ENCODE measurements around the gene FRG2C.
"Not testable (repeated sequence)": the region's sequence is repeated elsewhere in the genome, so short reads cannot be mapped to it uniquely, and the experiment has no call there.

FRG2C gene

DNA sequence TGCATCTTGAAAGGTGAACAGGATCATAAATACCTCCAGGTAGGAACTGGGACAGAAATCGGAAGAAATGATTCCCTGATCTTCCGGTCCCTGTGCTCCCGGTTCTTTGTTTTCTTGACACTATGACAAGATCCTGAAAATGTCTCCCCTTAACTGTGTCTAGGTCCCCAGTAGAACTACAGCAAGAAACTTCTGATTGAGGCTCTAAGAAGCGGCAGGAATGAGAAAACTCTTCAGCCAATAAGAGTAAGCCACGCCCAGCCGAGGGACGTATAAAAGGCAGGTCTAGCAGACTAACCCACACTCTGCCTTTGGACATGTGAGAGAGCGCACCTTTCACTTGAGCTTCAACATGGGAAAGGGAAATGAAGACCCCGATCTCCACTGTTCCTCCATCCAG lies at the start of gene FRG2C:
Gene FRG2C (plus strand): TSS at position 301 of the 400 bp plus-strand sequence. CDS start 52 bp downstream, at position 353.
- not testable (repeated sequence) for DNase-seq (ENCODE audit: low read depth); H3K4me3 ChIP-seq (ENCODE audit: low read length)

DNA sequence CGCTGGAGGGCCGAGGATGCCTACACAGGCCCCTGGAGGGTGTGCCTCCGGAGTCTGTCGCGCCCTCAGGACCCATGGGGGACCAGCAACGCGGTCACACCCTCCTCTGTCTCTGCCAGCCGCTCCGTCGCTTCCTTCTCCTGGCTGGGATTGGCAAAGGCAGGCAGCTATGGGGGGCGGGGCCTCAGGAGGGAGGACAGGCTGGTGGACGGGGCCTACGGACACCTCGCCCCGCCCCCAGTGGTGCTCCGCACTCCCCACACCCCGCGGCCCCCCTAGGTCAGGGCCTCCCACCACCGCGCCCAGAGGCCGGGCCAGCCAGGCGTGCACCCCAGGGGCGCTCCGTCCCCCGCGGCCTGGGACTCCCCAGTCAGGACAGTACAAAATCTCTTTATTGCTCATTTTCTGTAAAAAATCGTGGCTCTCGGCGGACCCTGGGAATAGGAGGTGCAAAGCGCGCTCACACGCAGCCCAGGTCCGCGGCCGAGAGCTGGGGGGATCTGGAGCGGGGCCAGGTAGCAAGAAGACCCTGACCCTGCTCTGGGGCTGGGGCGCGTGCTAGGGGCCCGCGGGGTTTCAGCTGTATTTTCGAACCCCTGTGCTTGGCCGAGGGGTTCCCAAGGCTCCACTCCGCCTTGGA lies 45.3 kb upstream of the FRG2C start:
- DNase-seq (ENCODE audit: low read depth): not testable (repeated sequence)
- H3K4me3 ChIP-seq (ENCODE audit: low read length): peak overlapping the region; percentile 41

DNA sequence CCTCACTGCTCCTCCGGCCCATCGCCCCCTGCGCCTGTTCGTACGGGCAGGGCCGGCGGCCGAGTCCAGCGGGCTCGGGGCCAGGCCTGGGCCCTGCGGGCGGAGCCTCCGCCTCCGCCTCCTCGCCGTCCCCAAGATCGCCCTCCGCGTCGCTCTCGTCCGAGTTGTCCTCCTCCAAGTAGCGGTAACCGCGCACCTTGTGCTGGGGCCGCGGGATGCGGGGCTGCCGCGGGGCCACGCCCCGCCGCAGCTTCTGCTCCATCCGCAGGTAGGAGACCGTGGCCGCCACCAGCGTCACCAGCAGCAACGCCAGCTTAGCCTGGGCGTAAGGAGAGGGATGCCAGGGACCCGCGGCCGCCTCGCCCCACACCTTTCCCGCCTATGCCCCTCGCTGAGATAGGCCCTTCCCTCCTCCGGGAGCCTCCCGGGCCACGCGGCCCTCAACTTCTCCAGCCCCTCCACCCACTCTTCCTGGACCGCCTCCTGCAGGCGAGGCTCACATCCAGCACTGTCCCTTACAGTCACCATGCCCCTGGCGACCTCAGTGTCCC lies 44.6 kb upstream of the FRG2C start:
- TF ChIP-seq, protein P1, sequence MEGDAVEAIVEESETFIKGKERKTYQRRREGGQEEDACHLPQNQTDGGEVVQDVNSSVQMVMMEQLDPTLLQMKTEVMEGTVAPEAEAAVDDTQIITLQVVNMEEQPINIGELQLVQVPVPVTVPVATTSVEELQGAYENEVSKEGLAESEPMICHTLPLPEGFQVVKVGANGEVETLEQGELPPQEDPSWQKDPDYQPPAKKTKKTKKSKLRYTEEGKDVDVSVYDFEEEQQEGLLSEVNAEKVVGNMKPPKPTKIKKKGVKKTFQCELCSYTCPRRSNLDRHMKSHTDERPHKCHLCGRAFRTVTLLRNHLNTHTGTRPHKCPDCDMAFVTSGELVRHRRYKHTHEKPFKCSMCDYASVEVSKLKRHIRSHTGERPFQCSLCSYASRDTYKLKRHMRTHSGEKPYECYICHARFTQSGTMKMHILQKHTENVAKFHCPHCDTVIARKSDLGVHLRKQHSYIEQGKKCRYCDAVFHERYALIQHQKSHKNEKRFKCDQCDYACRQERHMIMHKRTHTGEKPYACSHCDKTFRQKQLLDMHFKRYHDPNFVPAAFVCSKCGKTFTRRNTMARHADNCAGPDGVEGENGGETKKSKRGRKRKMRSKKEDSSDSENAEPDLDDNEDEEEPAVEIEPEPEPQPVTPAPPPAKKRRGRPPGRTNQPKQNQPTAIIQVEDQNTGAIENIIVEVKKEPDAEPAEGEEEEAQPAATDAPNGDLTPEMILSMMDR (conservative IDR thresholded peaks at IDR 0.05; ENCODE audit: low read depth, low read length): peak; percentile 2
- not testable (repeated sequence) for DNase-seq (ENCODE audit: low read depth)
- peak overlapping the region; percentile 41 for H3K4me3 ChIP-seq (ENCODE audit: low read length)

DNA sequence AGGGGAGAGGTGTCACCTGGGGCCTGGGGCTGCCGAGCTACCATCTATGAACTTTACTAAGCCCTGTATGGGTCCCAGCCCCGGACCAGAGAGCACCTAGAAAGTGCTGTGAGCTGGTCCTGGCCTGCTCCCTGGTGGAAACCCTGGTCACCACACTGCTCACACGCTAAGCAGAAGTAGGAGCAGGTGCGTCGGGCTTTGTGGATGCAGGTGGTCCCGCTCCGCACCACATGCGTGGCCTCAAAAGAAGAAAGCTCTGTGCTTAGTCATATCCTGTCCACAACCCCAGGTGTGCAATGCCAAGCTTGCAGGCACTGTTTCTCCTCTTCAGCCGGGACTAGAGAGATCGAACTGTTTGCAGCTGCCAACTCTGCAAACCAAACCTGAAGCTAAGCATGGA lies 42.4 kb upstream of the FRG2C start:
- not testable (repeated sequence) for DNase-seq (ENCODE audit: low read depth); H3K4me3 ChIP-seq (ENCODE audit: low read length)

DNA sequence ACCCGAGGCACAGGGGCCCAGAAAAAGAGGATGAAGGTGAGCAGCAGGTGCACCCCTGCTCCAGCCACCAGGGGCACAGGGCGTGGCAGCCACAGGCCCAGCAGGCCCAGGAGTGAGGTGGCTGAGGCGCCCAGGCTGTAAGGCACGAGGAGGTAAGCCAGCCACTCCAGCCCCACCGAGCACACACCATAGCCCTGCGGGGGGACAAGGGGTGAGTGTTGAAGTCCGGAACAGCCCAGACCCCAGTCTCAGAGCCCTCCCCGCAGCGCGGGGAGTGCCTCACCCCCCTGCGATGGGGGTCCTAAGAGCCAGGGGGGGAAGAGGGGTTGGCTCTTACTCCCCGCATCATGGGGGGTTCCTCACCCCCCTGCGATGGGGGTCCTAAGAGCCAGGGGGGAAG lies 40.5 kb upstream of the FRG2C start:
- H3K4me3 ChIP-seq (ENCODE audit: low read length); DNase-seq (ENCODE audit: low read depth): not testable (repeated sequence)

DNA sequence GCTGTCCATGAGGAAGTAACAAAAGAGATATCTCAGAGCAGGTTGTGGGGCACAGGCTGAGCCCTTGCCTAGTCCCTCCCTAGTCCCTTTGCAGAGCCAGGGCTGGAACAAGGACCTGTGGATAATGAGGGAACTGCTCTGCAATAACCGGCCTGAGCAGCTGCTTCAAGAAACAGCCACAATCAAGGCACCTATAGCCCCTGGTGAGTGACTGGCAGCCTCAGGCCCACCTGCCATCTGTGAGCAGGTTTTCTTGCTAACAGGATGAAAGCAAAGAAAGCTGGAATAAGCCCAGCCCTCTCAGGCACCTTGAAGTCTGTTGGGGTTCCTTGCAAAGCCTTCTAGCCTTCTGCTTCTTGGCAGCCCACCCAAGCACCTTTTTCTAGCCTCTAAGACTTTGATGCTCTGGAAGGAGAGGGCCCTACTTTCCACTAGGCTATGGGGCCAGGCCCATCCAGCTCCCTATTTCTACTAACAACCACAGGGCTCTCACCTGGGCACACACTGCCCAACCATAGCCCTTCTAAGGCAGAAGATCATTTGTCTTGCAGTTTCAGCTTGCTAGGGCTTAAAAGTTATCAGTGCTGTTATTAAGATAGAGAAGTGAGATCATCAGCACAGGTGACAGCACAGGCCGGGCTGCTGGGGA lies 33.1 kb upstream of the FRG2C start:
- not testable (repeated sequence) for H3K4me3 ChIP-seq (ENCODE audit: low read length); DNase-seq (ENCODE audit: low read depth)

DNA sequence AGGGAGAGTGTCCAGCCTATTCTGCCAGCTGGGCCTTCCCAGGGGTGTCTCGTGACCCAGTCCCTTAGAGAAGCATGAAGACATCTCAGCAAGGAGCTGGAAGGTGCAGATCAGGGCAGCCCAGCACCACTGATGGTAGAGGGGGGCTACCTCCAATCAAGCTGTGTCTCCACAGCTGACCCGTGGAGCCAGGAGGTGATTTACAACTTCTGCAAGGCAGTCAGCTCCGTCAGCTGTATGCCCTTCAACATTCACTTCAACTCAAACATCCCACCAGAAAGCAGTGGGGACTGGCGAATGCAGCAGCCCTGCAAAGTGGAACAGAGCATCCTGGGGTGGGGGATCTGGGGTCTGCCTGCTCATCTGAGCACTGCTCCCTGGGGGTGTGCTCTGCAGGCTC lies 32.6 kb upstream of the FRG2C start:
- no peak for DNase-seq (ENCODE audit: low read depth)
- no peak overlapping the region for H3K4me3 ChIP-seq (ENCODE audit: low read length)
- TF ChIP-seq, protein P1 (conservative IDR thresholded peaks at IDR 0.05; ENCODE audit: low read depth, low read length): no peak

DNA sequence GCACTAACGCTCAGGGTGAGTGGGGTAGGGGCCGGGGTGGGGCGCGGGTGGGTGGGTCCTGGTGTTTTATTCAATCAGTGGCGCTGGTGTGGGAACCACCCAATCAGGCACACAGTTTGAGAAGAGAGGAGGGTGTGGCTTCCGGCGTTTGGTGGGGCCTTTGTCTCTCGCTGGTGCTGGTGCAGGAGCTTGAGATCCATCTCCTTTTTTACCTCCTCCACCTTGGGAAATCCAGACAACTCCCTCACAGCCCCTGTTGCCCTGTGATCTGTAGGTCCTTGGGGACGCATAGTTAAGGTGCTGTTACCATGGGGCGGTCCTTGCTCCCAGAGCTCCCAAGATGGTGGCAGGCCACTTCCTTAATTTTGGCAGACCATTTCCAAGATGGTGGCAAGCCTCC lies 25.2 kb upstream of the FRG2C start:
- H3K4me3 ChIP-seq (ENCODE audit: low read length); DNase-seq (ENCODE audit: low read depth): not testable (repeated sequence)

DNA sequence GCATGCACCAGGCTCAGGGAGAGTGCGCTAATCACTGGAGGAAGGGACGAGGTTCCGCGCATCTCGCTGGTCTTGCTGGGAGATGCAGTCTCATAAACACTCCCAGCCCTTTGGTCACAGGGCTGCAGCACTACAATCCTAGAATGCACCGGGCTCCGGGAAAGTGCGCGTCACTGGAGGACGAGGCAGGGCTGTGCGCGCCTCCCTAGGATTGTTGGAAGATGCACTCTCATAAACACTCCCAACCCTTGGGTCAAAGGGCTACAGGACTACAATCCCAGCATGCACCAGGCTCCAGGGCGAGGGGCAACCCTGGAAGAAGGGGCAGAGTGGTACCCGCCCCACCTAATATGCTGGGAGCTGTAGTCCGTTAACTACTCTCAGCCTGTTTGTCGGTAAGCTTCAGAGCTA lies 23.0 kb upstream of the FRG2C start:
- peak overlapping the region; percentile 70 for H3K4me3 ChIP-seq (ENCODE audit: low read length)
- peak; percentile 50 for DNase-seq (ENCODE audit: low read depth)

DNA sequence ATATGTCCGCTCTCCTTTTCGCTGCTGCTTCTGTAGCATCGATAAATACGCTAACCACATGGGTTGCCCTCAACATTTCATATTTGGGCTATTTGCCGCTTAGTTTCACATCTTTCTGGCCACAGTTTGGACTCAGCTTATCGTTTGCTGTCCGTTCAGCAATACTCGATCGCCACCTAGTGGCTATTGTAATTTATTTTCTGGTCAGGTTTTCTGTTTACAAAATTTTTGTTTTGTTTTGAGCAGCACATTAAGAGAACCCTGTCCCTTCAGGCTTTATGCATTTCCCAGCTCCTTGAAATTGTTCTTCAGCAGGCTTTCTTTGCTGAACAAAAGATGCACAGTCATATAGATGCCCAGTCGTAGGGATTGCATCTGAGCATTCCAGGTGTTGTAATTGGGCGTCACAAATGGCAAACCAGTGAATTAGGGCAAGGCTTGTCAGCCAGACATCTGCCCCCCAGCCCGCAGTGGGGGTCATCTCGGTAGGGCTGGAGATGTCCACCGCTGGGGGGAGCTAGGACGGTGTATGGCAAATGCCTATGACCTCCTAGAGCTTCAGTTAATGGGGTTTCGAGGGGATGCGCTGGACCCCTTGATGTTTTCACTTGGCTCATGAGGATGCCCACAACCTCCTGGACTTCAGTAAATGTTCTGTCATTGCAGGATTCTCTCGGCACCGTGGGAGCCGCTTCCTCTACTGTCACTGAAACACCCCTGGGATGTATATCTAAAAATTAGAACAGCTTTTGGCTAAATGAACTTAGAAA lies 20.9 kb upstream of the FRG2C start:
- TF ChIP-seq, protein P1 (conservative IDR thresholded peaks at IDR 0.05; ENCODE audit: low read depth, low read length): peak; percentile 40
- not testable (repeated sequence) for DNase-seq (ENCODE audit: low read depth); H3K4me3 ChIP-seq (ENCODE audit: low read length)

DNA sequence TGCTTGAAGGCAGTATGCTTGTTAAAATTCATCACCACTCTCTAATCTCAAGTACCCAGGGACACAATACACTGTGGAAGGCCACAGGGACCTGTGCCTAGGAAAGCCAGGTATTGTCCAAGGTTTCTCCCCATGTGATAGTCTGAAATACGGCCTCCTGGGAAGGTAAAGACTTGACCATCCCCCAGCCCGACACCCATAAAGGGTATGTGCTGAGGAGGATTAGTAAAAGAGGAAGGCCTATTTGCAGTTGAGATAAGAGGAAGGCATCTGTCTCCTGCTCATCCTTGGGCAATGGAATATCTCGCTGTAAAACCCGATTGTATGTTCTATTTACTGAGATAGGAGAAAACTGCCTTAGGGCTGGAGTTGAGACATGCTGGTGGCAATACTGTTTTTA lies 18.6 kb upstream of the FRG2C start:
- DNase-seq (ENCODE audit: low read depth); H3K4me3 ChIP-seq (ENCODE audit: low read length): not testable (repeated sequence)

Data from retinal pigment epithelial cell (primary cell).